ENCODE data around the gene SLC1A1. TPM values are rescaled to one million over a fixed set of nuclear protein-coding genes. Genes with fewer than 3 reads are reported as not detected.
"Not testable (repeated sequence)": the region's sequence is repeated elsewhere in the genome, so short reads cannot be mapped to it uniquely, and the experiment has no call there.

SLC1A1 gene
- total RNA-seq, 1 donor from 2014 or later: 5.6 TPM

GRCh38 chr9:4575997-4576396 is 85.7 kb downstream of the SLC1A1 start:
- DNase-seq (ENCODE audit: low read depth in 2 of 2): no peak

- DNase-seq (ENCODE audit: low read depth in 2 of 2): no peak
Observed at GRCh38 chr9:4576448-4576847, 86.2 kb downstream of the SLC1A1 start.

DNA sequence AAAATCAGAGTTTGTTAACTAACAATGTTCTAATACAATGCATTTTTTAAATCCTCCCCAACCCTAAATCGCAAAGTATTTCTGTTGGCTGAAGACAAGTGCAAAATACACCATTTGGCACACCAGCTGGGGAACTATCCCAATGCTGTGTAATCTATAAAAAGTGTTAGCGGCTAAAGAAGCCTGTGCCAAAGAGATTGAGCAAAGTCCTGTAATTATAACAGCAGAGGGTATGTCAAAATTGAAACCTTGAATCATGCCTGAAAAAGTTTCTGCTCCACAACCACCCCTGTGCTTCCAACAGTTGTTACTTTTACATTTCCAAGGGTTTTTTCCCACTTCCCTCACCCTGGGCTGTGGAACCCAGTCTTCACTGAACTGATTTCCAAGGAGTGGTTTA is 88.7 kb downstream of the SLC1A1 start:
- DNase-seq (ENCODE audit: low read depth in 2 of 2): no peak

DNA sequence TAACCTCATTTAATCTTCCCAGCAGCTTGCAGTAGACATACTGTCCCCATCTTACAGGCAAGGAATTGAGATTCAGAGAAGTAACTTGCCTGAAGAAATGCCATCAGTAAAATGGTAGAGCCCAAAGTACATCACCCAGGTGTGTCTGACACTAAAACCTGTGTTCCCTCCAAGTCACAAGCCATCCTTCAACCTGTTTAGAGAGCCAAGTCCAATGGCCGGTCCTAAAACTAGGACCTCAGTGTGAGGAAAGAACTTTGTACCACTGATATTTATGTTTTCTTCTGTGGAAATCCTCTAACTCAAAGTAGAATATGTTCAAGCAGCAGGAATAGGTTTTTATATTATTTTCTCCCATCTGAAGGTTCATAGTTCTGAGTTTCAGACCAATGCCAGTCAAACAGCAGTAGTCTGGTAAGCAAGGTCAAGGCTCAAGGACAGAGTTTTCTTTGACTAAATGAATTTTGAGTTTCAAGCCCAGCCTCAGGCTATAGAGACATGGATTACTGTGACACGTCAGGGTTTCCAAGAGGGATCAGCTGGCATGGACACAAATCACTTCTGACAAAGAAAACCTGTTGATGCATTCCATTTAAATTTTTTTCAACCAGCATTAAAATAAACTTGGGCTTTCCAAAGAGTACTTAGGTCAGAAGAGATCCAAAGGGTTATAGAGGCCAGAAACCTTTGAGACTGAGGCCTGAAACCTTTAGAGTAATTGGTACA is 90.9 kb downstream of the SLC1A1 start:
- no peak for DNase-seq (ENCODE audit: low read depth in 2 of 2)

DNA sequence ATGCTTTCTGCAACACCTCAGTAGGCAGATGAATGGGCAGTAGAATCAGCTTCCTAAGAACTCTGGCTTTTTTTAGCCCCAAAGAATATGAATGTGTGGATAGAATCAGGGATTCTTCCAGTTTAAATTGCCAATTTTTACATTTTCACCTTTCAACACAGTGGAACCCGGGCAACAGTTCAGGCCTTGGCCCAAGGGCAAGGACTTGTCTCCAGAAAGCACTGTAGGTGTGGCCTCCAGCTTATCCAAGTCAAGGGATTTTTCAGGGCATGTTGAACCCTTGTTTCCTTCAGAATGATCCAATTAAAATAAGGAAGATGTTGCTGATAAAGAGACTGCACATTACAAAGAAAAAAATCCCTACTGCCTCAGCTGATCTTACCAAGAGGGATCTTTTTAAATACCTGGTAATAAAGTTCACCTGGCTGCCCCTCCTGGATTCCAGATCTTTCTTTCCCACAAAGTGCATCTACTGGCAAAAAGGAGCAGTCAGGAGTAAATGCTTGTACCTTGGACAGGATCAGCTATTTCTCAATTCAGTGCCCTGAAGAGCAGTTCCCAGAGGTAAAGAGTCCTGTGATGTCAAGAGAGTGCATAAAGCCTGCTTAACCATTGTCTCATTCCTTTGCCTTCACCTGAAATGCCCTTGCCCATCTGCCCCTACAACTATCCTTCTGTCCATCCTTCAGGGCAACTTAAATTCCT is 91.7 kb downstream of the SLC1A1 start:
- no peak for DNase-seq (ENCODE audit: low read depth in 2 of 2)

DNA sequence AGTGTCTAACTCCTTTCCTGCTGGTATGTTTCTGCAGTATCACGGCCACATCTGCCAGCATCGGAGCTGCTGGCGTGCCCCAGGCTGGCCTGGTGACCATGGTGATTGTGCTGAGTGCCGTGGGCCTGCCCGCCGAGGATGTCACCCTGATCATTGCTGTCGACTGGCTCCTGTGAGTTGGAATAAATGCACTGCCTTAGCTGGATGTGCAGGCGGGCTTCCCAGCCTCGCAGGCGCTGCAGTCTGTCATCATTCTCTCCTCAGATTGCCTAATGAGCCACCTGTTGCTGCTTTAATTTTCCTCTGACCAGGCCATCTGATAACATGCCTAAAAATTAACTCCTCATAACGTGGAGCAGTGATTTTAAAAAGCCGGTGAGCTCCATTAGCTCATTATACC is 92.7 kb downstream of the SLC1A1 start:
- DNase-seq (ENCODE audit: low read depth in 2 of 2): no peak

GRCh38 chr9:4584636-4585035 is 94.4 kb downstream of the SLC1A1 start:
- no peak for DNase-seq (ENCODE audit: low read depth in 2 of 2)

DNA sequence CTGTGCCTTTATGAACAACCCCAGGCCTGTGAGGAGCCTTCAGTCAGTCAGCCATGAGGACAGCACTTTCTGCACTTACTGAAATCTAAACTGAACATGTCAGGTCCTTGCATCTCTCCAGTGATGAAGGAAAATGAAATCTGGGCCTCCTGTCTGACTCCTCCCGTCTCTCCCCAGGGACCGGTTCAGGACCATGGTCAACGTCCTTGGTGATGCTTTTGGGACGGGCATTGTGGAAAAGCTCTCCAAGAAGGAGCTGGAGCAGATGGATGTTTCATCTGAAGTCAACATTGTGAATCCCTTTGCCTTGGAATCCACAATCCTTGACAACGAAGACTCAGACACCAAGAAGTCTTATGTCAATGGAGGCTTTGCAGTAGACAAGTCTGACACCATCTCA is 94.9 kb downstream of the SLC1A1 start:
- DNase-seq (ENCODE audit: low read depth in 2 of 2): no peak

DNA sequence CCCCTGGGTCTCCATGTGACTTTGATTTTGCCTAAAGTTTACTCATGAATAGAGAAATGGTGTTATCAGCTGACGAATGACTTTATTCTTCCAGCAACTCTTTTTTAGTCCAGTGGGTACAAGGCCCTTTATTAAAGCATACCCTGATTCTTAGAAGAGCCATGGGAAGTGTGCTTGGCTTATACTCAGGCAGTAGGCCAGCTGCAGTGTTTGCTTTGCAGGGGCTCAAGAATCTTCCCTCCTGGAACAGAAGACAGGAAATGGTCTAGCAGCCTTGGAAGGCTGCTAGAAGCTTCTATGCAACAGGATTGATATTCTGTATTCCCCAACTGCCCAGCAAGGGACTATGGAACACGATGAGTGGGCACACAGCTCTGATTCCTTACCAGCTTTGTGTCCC is 98.5 kb downstream of the SLC1A1 start:
- DNase-seq (ENCODE audit: low read depth in 2 of 2): peak in 1 of 2 donors; percentile 13

DNA sequence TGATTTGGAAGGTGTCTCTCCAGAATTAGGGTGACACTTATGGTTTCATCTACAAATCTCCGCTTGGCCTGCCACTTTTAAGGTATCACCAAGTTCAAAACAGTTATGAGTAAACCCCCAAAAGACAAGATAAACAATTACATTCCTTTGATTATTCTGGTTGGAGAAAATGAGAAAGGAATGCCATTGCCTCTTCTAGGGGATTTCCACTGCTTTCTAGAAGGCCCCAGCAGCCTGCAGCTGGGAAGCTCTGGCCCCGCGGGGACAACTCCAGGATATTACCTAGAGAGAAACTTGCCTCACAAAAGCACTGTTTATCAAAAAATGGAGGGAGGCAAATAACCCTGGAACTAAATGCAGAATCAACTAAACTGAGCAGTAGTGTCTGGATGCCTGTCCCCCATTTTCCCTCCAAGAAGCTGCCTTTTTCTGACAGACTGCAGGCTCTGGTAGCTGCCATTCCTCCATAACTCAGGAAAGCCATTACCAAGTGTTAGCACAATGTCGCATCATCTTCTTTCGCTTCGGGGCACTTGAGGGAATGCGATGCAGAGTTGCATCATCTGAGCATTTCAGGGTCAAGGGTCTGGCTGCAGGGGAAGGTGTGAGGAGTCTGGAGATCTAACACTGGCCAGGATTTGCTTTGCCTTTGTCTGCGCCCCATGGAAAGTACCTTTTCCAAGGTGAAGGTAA is 100.3 kb downstream of the SLC1A1 start:
- peak in 1 of 2 donors; percentile 33 for DNase-seq (ENCODE audit: low read depth in 2 of 2)

- peak; percentile 26 to 51 for DNase-seq (ENCODE audit: low read depth in 2 of 2)
Observed at GRCh38 chr9:4591123-4591500, 100.8 kb downstream of the SLC1A1 start.

DNA sequence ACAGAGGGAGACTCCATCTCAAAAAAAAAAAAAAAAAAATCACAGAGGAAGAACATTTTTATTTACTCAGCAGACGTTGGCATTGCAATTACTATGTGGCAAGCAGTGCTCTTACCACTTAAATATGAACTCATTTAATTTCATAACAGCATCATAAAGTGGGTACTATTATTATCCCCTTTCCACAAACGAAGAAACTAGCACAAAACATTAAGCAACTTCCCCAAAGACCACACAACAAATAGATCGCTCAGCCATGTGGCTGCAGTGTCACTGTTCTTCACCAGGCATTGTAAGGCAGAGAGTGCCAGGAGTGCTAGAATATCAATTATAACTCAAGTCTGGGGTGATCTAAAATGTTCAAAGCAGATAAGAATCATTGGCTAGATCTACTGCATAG is 102.0 kb downstream of the SLC1A1 start:
- DNase-seq (ENCODE audit: low read depth in 2 of 2): no peak

DNA sequence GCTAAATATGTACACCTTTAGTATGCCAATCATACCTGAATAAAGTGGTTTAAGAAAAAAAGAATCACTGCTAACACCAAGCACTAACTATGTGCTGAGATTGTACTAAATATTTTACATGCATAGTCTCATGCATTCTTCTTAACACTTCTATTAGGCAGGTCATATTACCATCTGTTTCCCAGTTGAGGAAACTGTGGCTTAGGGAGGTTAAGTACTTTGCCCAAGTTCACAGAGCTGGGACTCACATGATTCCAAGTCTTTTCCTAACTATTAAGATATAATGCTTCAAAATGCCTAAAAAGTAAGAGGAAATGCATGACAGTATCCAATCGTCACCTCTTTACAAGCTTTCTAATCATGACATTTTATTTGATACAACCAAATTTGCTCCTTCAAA is 102.6 kb downstream of the SLC1A1 start:
- DNase-seq (ENCODE audit: low read depth in 2 of 2): peak in 1 of 2 donors; percentile 73

DNA sequence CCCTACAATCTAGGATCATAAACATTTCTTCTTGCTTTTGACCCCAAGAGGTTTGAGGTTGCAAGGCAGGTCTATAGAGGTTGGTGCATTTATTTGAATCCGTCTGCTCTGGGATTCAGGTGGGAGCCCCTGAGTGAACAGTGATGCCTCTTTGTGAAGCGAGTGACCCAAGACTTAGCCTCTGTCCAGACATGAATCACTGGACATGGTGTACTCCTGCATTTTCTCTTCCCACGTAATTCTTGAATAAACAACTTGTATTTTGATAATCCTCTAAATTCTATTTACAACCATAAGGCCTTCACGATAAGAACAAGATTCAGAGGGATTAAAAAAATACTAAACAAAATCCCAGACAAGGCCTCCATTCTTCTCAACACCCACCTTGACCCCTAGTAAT is 104.3 kb downstream of the SLC1A1 start:
- no peak for DNase-seq (ENCODE audit: low read depth in 2 of 2)

GRCh38 chr9:4594994-4595393 is 104.7 kb downstream of the SLC1A1 start:
- no peak for DNase-seq (ENCODE audit: low read depth in 2 of 2)

DNA sequence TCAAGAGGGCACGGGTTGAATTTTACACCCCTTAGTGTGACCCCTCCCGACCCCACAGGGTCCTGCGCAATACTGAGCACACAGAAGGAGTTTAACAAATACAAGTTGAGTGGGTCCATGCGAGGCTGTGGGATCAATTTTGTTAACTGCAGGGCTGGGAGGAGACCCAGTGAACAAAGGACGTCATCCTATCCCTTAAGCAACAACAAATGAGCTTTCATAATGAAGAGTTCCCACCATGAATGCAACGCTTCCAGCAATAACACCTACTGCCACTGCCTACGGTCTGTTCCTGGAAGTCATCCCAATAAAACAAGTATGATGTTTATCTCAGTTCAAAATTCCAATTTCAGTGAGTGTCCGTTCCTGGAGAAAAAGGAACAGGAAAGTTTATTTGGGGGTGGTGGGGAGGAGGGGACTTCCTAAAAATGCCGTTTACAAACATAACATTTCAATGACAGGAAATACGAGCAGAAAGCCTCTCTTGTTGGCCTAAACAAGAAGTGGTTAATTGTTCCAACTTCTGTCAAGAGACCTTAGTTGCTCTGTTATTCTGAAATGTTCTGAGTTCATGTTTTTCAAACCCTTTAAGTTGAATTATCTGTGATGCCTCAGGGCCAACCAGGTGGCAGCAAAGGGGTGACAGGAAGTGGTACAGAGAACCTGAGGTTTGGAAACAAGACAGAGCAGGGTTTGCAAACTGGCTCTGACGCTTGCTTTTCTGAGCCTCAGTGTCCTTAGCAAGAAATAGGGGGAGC is 106.1 kb downstream of the SLC1A1 start:
- peak; percentile 28 to 94 for DNase-seq (ENCODE audit: low read depth in 2 of 2)

- peak in 1 of 2 donors; percentile 38 for DNase-seq (ENCODE audit: low read depth in 2 of 2)
Observed at GRCh38 chr9:4600368-4600767, 110.1 kb downstream of the SLC1A1 start.

DNA sequence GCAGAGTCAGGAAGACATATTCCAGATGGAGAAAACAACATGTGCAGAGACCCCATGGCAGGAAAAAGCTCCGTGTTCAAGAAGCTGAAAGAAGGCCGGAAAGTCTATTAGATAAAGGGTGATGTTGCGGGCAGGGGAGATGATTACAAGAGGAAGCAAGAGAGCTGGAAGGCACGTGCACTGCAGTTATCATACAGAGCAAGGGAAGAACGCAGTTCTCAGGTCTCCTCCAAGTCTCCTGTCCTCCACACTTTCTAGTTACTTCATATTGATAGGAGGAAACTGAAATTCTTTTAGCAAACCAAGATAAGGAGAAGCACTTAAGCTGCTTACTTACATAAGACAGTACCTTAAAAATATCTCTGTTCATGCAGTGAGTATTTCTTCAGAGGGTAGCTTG is 113.6 kb downstream of the SLC1A1 start:
- DNase-seq (ENCODE audit: low read depth in 2 of 2): no peak

DNA sequence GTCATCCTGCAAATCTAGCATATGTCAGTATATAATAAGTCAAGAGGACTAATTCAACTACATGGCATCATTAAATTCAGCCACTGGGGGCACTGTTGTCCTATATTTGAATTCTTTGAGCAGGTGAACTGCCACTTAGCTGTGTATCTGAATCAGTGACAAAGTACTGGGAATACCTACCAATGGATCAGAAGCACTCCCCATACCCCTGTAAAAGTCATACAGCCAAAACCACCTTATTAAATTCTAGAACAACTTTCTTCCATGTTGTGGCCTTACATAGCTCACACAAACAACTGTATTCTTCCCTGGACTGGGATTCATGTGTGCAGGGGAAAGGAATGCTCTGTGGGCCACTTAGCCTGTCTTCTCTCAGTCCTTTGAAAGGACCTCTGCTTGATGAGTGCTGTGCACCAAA is 114.4 kb downstream of the SLC1A1 start:
- DNase-seq (ENCODE audit: low read depth in 2 of 2): peak; percentile 64 to 83

GRCh38 chr9:4606033-4606432 is 115.8 kb downstream of the SLC1A1 start:
- DNase-seq (ENCODE audit: low read depth in 2 of 2): not testable (repeated sequence)

- DNase-seq (ENCODE audit: low read depth in 2 of 2): no peak
Observed at GRCh38 chr9:4614627-4615026, 124.4 kb downstream of the SLC1A1 start.

- DNase-seq (ENCODE audit: low read depth in 2 of 2): no peak
Observed at GRCh38 chr9:4615251-4615650, 125.0 kb downstream of the SLC1A1 start.

All from lung microvascular endothelial cell (primary cell).